ELF-1 (cell line): ENCODE measurements around the gene TMTC1.
"Not testable (repeated sequence)": the region's sequence is repeated elsewhere in the genome, so short reads cannot be mapped to it uniquely, and the experiment has no call there.

Experiments
- DNase-seq: peaks from one replicate; pipeline ENCODE4 v3.0.0-alpha.2; 2016; ENCODE audit warnings: low read depth, low spot score

TMTC1 gene

DNA sequence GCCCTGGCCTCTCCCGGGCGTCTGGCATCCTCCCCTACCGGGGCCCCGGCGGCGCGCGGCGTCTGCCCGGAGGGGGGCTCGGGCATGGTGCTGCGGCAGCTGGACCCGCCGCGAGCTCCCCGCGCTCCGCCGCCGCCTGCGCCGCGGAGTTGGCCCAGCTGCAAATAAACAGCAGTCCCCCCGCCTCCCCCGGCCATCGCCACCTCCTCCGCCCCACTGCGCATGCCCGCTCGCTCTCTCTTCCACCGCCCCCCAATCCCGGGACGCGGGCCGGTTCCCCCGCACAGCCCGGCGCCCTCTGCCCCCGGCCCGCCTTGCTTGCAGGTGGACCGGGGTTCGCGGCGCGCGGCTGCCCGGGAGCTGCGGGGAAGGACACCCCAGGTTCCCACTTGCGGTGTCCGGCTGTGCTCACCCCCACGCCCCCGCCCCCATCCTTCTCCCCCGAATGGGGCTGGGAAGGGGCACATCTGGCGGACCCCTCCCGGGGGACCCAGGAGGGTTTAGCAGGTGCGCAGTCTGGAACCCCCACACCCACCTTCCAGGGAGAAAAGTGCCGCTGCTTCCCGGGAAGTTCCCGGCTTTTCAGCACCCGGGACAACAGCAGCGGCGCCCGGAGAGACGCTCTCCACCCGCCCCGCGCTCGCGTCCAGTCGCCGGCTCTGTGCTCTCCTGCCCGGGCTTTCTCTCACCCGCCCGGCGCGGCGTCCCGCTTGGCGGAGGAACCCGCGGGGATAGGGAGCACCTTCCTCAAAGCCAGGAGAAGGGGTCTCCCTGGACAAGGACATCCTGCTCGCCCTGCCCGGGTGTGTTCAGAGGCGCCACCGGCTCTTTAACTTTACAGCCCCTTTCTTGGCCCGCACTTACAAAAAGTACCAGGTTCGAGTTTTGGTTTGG is at the start of gene TMTC1:
Gene TMTC1 (minus strand): TSS at position 170 of the 894 bp plus-strand sequence. CDS start 191 bp downstream, outside the sequence.
- DNase-seq: peak; percentile 67

DNA sequence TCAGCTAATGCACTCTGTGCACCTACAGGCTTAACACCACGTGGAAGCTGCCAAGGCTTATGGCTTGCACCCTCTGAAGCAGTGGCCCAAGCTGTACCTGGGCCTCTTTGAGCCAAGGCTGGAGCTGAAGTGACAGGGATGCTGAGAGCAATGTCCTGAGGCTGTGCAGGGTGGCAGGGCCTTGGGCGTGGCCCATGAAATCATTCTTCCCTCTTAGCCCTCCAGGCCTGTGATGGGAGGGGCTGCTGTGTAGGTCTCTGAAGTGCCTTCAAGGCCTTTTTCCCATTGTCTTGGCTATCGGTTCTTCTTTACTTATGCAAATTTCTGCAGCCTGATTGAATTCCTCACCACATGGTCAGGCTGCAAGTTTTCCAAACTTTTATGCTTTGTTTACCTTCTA is 47.4 kb upstream of the TMTC1 start:
- peak; percentile 12 for DNase-seq

DNA sequence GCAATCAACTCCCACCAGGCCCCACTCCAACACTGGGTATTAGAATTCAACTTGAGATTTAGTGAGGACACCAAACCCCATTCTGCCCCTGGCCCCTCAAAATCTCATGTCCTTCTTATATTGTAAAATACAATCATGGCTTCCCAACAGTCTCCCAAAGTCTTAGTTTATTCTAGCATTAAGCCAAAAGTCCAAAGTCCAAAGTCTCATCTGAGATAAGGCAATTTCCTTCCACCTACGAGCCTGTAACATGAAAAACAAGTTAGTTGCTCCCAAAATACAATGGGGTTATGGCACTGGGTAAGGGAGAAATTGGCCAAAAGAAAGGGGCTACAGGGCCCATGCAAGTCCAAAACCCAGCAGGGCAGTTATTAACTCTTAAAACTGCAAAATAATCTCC is 46.6 kb upstream of the TMTC1 start:
- DNase-seq: no peak

DNA sequence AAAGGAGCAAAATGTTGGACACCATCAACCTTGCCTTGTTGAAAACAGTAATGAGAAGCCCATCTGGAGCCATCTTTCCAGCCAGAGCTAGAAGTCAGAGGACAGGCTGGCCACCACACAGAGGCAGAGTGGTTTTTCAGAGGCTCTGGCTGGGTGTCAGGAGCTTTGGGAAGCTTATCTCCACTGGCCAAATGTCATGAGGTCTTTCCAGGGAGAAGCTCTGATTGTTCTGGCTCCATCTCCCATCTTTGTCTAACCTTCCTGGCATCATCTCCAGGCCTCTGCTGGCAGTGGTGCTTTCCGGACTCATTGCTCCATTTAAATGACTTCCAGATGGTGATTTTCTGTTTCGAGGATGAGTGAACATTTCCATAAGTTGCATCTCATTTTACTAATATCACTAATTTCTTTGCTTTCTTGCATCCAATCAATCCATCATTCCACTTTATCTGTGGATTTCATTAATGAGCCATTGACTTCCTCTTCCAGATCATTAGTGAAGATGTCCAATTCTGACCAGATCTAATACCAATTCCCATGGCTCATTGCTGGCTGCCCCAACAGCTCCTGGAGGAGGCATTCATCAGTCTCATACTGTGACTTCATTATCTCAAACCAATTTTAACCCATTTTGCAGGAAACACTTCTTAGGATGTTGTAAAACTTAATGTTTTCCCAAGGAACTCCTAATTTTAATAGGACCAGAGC is 35.3 kb upstream of the TMTC1 start:
- no peak for DNase-seq

DNA sequence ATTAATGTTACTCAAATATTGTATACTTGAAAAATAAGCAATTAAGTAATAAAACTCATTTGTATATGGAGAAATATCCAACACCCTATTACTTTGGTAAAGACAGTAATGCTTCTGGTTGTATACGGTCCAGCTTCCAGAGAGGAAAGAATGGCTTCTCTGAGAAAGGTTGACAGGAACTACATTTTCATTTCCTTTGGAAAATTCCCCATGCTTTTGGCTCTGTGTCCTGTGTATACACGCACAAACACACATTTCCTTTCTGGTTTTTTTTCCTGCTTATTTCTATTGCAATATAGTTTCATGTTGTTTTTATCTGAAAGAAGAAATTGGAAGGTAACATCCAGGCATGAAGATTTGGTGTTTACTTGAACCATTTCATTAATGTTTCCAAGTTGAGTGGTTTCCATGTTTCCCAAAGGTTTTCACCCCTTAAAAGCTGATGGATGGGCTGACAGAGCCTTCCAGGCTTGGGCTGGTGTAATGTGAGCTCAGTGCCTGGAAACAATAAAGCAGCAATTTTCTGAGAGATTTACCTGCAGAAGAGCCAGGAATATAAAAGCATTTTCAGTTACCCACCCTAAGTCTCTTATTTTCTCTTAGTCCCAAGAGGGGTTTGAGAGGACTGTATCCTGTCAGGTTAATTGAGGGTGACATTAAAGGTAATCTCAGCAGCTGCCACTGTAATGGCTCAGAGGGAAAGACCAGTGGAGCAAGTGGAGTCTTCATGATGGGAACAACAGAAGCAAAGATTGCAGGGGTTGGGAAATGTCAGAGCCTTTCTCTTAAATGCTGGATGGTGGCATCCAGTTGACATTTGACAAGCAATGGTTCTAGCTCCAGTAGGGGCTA is 33.4 kb upstream of the TMTC1 start:
- DNase-seq: no peak

DNA sequence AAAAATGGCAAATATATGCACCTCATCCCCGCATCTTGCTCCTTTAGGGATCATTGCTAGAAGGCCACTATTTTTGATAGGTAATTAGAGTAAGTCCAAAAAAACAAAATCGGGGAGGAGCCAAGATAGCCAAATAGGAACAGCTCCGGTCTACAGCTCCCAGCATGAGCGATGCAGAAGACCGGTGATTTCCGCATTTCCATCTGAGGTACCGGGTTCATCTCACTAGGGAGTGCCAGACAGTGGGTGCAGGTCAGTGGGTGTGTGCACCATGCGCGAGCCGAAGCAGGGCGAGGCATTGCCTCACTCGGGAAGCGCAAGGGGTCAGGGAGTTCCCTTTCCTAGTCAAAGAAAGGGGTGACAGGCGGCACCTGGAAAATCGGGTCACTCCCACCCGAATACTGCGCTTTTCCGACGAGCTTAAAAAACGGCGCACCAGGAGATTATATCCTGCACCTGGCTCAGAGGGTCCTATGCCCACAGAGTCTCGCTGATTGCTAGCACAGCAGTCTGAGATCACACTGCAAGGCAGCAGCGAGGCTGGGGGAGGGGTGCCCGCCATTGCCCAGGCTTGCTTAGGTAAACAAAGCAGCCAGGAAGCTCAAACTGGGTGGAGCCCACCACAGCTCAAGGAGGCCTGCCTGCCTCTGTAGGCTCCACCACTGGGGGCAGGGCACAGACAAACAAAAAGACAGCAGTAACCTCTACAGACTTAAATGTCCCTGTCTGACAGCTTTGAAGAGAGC is 26.0 kb upstream of the TMTC1 start:
- not testable (repeated sequence) for DNase-seq

DNA sequence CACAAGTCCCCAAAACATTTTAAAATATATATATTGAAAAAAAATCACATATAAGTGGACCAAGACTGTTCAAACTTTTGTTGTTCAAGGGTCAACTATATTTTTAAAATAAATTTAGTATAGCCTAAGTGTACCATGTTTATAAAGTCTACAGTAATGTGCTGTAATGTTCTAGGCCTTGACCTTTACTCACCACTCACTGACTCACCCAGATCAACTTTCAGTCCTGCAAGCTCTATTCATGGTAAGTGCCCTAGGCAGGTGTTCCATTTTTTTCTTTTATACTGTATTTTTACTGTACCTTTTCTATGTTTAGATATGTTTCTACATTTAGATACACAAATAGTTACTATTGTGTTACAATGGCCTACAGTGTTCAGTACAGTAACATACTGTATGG is 23.4 kb upstream of the TMTC1 start:
- DNase-seq: no peak

DNA sequence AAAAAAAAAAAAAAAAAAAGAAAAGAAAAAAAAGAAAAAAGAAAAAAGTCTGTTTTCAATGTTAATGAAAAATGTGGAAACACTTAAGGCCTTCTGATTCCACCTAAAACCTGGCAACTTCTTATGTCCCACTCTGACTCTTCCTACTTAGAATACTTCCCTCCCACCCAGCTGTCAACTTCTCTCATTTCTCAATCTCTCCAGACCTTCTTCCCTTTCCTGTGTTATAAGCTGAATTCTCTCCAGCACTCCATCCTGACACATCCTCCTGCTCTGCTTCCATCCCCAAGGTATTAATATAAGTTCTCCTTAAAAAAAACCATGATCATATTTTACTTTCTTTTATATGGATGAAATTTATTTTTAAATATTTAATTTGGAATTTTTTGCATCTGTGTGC is 20.3 kb upstream of the TMTC1 start:
- DNase-seq: no peak

DNA sequence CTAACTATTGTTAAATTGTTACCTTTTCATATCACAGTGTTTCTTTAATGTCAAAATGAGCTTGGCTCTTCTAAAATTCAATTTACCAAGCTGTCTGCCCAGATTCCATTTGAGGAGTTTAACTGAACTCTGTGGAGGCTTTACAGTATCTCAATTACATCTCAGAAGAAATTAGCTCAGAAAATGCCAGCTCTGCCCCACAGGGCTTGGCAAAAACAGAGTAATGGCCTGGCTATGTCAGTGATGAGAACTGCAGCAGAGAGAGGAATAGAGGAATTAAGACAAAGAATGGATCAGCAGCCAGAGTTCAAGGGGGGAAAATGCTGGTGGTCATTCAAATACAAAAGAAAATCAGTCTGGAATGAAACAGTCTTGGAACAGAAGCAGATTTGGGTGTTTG is 15.8 kb upstream of the TMTC1 start:
- no peak for DNase-seq

DNA sequence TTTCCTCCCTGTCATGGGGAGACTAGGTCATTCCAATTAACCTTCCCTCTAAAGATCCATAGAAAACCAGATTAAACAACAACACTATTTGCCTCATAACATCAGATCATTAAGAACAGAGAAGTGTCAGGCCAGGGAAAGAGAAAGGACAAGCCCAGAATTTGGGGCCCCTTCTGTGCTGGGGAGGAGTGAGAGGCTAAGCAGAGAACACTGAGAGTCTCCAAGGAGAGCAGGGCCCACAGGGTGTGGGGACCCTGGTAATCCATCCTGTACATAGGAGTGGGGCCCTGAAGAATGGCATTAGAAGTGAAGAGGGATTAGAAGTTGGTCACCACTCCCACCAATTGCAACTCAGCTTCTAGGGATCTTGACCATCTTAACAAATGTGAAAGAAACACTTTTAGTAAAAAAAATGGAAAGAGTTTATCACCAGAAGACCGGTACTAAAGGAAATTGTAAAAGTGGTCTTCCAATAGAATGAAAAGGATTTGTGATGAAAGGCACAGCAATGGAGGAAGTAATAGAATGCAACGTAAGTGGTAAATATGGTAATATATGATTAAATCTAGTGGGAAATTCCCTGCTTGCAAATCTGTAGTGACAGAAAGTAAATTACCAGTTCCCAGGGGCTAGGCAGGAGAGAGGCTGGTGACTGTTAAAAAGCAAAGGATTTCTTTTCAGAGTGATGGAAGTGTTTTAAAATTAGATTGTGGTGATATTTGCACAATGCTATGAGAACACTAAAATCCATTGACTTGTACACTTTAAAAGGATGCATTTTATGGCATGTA is 14.0 kb upstream of the TMTC1 start:
- DNase-seq: no peak

DNA sequence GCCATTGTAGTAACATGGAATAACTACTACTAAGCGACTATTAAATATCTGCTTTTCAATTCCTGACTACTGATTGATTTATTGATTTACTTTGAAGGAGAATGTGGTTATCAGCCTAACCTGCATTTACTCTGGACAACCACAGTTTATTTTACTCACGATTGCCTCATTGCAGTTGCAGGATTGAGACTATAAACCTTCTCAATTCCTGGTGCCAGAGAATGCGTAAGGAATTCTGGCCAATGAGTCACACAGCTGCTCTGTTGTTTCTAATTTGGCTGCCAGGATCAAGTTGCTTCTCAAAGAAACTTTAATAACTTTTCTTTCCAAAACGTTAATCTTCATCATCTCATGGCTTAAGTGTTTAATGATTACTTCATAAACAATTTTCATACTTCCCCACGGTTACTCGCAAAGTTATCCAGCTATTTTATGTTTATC is 13.1 kb upstream of the TMTC1 start:
- peak; percentile 10 for DNase-seq

DNA sequence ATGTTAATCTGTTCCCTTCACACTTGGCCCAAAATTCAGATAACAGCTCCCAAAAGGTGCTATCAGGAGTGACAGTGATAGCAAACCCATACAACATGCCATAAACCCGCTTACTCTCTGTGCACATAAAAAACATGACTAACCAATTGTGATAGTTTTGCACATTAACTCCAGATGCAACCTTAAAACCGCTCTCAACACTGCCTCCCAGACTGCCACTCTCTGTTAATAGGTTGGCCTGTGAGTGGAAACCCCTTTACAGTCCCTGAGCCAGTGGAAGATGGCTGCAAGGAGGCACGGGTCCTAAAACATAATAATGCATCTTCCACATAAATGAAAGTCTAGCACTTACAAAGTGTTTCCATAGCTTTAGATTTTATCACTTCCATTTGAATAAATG is 12.0 kb upstream of the TMTC1 start:
- DNase-seq: no peak

DNA sequence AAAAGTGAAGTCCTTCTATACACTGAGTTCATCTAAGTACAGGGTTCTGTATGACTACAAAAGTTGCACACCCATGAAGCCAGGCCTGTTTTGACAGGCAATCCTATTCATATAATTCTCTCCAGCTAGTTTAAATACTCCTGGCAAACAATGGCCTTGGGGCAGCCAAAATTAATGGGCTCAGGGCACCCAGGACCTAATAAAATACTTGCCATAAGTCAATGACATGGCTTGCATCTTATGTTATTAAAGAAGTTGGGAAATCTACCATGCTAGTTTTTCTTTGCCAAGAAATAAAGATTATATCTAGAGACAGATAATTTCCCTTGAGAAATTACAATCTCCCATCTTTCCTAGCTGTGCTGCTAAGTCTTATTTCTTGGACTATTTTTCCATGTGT is 11.1 kb upstream of the TMTC1 start:
- no peak for DNase-seq

DNA sequence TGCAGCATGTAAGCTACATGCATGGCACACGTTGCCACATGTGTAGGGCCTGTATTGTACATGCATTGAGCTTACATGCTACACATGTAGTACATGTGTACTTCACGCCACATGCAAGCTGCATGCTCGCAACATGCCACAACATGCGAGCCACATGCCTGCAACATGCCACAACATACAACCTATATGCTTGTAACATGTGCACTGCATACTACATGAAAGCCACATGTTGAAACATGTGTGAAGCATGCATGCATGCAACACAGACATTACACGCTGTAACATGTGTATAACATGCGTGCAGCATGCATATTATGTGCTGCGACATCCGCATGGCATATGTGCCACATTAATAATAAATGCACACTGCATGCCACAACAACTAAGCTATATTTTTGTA is 9.1 kb upstream of the TMTC1 start:
- DNase-seq: no peak

DNA sequence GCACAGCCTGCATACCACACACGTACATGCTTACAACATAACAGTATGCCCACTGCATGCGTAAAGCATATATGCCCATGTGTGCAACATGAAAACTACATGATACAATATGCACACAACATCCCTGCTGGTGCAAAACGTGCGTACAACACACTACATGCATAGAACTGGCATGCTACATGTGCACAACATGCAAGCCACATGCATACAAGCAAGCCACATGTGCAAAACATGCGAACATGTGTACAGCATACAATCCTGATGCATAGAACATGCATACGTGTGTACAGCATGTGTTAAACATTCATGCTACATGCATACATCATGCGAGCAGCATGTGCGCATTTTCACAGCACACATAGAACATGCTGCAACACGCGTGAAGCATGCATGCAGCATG is 8.4 kb upstream of the TMTC1 start:
- no peak for DNase-seq

DNA sequence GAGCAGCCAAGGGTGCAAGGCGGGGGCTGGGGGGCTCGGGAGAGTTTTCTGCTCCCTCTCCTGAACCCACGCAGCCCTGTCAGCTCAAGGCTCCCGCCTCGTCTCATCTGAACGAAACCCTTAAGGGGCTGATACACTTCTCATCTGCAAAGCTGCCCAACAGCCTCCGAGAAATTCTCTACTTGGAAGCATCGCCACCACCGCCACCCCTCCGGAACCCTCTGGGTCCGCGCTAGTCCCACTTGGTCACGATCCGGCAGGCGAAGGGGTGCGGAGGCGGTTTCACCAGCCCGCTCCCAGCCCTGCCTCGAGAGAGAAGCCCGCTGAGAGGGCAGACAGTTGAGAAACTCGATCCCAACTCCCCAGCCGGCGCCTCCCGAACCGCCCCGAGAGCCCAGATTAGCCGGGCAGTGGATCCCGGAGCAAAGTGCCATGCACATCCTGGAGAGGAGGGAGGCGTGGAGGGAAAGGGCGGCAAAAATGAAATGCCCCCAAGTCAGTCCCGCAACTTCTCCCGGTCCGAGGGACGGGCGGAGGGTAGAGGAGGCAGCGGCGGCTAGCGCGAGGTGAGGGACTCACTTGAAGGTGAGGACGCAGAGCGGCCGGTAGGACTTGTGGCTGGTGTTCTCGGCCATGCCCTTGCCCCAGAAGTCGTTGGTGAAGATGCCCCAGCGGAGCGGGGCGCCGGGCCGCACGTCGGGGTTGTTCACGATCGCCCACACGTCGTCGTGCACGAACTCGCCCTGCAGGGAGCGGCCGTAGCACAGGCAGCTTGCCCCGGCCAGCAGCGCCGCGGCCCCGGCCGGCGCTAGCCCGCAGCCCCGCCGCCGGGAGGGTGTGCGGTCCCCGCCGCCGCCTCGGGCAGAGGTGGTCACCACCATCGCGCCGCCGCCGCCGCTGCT is 620 bp downstream of the TMTC1 start:
- peak; percentile 68 for DNase-seq

DNA sequence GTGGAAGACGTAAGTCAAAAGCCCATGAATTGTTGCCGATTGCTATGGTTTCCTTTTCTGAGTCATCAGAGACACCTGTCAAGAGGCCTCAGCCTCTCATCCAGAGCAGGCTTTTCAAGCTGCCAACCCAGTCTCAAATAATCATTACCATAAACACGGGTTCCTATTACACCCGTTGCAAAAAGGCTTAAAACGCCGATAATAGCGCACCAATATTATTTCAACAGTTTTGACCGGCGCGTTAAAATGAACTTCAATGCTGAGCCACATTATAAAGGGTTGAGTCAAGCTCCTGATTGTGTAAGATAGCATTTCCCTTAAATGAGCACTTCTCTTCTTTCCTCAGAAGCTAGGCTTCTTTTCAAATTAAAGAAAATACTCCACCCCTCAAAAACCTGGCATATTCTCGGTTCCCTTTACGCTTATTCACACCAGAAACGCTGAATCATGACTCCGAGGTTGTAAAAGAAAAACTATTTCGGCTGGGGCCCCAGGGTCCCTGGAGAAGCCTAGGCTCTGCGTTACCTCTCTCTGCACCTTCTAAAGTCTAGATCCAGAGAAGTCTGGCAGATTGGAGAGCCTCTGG is 1.4 kb downstream of the TMTC1 start:
- DNase-seq: peak; percentile 39

DNA sequence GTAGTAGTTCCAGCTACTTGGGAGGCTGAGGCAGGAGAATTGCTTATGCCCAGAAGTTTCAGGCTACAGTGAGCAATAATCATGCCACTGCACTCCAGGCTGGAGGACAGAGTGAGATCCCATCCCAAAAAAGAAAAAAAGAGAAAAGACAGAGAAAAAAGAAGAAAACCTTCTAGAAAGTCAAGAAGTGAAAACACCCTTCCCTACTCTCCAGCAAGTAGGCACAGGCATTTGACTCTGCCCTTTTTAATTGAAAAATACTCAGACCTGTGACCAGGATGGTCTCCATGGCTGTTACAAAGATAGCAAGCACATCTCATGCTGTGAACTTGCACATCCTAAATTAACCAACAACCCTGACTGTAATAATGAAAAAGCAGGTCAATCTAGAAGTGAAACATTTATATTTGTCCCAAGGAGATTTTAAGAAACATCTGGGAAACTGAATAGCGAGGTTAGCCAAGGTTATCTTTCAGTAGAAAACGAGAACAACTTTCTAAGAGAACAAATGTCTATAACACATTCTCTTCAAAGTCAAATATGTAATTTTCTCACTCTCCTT is 2.0 kb downstream of the TMTC1 start:
- no peak for DNase-seq

DNA sequence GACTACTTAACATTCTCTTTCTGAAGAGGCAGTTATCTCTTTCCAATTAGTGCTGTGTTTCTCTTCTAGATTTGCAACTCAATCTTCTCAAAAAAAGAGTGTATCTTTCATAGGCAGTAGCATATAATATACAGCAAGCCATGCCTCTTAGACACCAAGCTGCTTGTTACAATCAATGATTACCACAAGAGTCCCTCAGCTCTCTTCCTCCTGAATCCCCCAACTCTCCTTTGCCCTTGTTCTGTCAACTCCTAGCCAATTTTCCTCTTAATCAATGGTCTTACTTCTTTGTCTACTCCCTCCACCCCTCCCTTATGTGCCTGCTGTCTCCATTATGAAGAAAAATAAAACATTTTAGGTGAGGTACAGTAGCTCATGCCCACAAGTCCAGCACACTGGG is 2.6 kb downstream of the TMTC1 start:
- DNase-seq: no peak
